Glomerular endothelial cell (primary cell): Measurements from ENCODE around the gene GPR173. TPM values are rescaled to one million over a fixed set of nuclear protein-coding genes. Genes with fewer than 3 reads are reported as not detected.

Source experiments
- DNase-seq: peaks from one replicate; pipeline ENCODE4 v3.0.0-alpha.2; 2011; ENCODE audit warnings: low read depth, low spot score; ENCODE audit errors: extremely low read depth
- total RNA-seq: library from RNA; depleted of rRNA; stranded (reverse); fragments of >200 nt; gene quantifications from 2 replicates; pipeline ENCODE4 v1.2.3, GENCODE V29; 2015

Gene GPR173
- total RNA-seq, 1 donor from 2014 or later, result 5.5 TPM

DNA sequence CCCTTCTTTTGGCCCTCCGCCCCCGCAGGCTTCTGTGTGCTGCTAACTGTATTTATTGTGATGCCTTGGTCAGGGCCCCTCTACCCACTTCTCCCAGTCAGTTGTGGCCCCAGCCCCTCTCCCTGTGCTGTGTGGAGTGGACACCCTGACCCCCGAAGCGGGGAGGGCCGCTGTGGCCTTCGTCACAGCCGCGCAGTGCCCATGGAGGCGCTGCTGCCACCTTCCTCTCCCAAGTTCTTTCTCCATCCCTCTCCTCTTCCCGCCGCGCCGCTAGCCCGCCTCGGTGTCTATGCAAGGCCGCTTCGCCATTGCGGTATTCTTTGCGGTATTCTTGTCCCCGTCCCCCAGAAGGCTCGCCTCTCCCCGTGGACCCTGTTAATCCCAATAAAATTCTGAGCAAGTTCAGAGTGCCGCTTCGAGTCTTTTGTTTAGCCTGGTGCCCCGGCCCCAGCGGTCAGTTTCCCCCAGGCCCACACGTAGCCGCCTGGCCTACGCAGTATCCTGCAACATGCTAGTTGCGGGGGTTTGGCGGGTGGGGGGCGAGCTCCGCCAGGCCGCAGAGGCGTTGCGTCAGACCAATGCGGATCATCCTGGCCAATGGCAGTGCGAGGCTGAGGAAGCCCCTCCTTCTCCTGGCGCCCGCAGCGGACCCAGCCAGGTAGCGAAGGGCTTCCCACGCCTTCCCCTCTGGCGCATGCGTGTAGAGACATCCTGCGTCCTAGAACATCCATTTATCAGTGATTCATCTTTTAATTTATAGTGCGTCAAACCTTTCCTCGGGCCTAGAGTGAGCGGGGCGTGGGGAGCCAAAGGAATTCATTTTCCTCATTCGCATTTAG lies 39.8 kb downstream of the GPR173 start:
- no peak for DNase-seq

DNA sequence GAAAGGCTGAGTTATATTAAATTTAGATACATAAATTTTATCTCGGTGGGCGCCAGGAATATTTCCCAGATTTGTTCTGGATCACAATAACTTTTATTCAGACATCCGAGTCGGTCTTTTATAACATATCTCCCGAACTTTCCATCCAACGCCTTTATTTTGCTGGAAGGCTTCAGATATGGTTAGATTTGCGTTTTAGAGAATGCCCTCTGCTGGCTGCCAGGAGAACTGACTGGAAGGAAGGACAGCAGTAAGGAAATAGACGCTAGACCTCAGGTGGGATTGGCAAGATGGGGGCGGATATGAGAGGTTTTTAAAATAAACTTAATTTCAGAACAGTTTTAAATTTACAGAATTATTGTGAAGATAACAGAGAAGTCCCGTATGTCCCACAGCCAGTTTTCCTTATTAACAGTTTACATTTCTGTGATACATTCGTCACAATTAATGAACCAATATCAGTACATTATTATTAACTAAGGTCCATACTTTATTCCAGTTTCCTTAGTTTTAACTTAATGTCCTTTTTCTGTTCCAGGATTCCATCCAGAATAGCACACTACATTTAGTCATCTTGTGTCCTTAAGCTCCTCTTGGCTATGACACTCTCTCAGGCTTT lies 40.7 kb downstream of the GPR173 start:
- DNase-seq, result no peak

- no peak for DNase-seq
These were observed 41.3 kb downstream of the GPR173 start for GRCh38 chrX:53089925-53090324.

GRCh38 chrX:53091354-53091753 lies 42.8 kb downstream of the GPR173 start:
- no peak for DNase-seq

DNA sequence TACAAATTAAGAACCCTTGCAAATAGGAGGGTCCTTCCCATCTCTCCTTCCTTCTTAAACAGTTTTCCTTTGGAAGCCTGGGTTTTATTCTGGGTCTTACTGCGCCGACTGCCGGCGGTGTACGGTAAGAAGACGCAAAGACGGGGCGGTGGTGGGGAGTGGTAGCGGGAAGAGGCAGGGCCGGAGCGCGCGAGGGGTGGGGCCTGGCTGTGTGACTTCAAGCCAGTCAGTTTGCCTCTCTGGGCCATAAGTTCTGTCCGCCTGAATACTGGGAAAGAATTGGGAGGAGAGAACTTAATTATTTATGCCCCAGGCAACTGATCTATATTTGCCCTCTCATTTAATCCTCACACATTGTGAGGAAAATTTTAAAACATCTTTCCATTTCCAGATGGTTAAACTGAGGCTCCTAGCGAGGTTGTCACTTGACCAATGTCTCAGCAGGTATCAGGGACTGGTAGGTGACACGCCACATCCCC lies 44.6 kb downstream of the GPR173 start:
- no peak for DNase-seq

GRCh38 chrX:53093748-53094581 lies 45.4 kb downstream of the GPR173 start, which contains the start of gene KANTR:
KANTR (plus strand) TSS chrX:53094142; CDS start chrX:53124273, 30,131 bp downstream.
- DNase-seq, result peak; percentile 72

- no peak for DNase-seq
These were observed 46.0 kb downstream of the GPR173 start for GRCh38 chrX:53094582-53094905.

GRCh38 chrX:53095796-53096195 lies 47.2 kb downstream of the GPR173 start:
- no peak for DNase-seq

DNA sequence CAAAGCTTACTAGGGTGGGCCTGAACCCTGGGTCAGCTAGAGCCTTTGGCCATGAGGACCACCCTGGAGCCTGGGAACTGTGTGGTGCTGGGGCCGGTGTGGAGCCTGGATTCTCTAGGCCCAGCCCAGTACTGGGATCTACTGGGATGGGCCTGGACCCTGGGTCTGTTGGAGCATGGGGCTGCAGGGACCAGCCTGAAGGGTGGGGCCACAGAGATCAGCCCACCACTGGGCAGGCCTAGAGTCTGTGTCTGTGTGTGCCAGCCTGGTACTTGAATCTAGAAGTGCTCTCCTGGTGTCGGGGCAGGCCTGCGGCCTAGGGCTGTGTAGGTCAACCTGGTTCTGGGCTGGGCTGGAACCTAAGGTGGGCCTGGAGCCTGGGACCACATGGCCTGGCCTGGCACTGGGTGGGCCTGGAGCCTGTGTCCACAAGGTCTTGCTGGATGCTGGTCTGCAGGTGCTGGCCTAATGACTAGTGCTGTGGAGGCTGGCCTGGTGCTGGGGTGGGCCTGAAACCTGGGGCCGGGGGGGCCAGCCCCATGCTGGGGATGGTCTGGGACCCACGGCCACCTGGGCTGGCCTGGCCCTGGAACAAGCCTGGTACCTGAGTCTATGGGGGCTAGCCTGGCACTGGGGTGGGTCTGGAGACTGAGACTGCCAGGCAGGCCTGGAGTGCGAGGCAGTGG lies 66.4 kb downstream of the GPR173 start:
- no peak for DNase-seq

DNA sequence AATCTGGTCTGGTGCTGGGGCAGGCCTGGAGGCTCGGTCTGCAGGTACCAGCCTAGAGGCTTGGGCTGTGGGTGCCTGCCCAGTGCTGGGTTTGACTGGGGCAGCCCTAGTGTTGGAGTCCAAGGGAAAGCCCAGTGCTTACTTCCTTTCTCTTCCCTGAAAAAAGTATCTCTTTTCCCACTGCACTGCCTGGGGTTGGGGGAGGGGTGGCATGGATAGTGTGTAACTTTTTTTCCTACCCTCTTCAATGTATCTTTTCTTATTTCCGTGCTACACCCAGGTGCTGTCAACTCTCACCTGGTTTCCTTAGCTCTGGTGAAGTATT lies 66.9 kb downstream of the GPR173 start:
- no peak for DNase-seq

DNA sequence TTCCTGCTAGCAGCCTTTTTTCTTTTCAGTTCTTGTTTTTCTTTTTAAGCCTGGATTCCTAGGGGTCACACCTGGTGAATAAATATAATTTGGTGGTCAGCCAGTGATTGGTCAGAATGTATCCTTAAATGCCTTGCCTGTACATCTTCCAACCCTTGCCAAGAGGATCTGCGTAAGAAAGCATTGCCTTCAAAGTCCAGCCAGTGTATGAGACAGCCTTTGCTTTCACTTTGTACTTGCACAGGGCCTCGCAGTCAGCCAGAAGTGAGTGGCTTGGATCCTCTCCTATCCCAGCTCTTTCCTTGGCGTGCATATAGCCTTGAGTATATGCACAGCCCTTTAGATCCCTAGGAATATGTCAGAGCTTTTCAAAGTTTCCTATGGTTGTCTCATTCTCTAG lies 67.5 kb downstream of the GPR173 start:
- DNase-seq, result no peak

DNA sequence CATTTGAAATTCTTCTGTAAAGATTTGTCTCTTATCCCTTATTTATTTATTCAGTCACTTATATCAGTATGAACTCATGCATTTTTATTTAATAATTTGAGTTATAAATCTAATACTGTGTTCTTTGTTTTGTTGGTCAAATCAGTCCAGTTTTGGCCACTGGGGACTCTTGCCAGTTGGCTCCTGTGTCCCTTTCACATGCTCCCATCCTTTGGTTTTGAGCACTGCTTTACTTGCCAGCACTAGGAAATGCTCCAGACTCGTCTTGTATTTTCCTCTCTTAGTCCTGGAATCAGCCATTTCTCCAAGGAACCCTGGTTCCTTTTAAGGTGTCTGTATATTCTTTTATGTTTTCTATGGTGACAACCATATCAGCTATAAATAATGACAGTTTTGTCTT lies 73.4 kb downstream of the GPR173 start:
- no peak for DNase-seq

- no peak for DNase-seq
These were observed 76.9 kb downstream of the GPR173 start for GRCh38 chrX:53125506-53125905.

DNA sequence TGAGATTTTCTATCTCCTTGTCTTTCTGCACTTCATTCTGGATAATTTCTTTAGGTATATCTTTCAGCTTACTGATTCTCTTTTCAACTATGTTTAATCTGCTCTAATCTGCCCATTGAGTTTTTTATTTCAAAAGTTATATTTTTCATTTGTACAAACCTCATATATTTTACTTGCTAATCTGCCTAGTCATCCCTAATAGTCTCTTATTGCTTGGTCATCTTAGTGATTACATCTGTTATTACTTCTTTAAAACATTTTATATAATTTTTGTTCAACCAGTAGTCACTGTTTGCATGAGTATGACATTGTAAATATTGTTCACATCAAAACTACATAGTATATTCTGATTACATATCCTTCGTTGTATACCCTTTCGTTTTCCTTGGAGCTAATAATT lies 77.8 kb downstream of the GPR173 start:
- DNase-seq, result no peak

GRCh38 chrX:53128097-53128749 lies 79.6 kb downstream of the GPR173 start:
- DNase-seq, result no peak

Other genes with a start within 250 kb of the GPR173 start
- gene XAGE5, start 237.5 kb upstream of the GPR173 start, total RNA-seq, result not detected in 2 replicates
- gene XAGE3, start 180.7 kb upstream of the GPR173 start, total RNA-seq, result not detected in 2 replicates
- gene FAM156B, start 151.5 kb upstream of the GPR173 start, total RNA-seq, result 8.7 and 16.8 TPM in 2 replicates
- gene FAM156A, start 90.3 kb upstream of the GPR173 start, total RNA-seq, result 7.2 and 19.9 TPM in 2 replicates
- gene TSPYL2, start 33.6 kb downstream of the GPR173 start, total RNA-seq, result 6.2 and 10.0 TPM in 2 replicates
- gene KANTR, start 45.4 kb downstream of the GPR173 start, total RNA-seq, result 2.2 and 8.2 TPM in 2 replicates
- 84.3 and 116 TPM in 2 replicates for gene KDM5C, start 176.4 kb downstream of the GPR173 start, total RNA-seq
- gene IQSEC2, start 232.8 kb downstream of the GPR173 start, total RNA-seq, result 10.8 and 16.6 TPM in 2 replicates